ENCODE measurements around the gene CBLB.

- TF ChIP-seq CTCF (IDR thresholded peaks at IDR 0.05) (no peak), POLR2A (IDR thresholded peaks at IDR 0.05) (no peak)
Measured at GRCh38 chr3:105770410-105770809, 98.4 kb downstream of the CBLB start.
